Measurements from ENCODE around the gene ANXA2R.
A peak's percentile ranks its signal among the peaks of the same experiment; 100 is the strongest.

The ANXA2R gene

DNA sequence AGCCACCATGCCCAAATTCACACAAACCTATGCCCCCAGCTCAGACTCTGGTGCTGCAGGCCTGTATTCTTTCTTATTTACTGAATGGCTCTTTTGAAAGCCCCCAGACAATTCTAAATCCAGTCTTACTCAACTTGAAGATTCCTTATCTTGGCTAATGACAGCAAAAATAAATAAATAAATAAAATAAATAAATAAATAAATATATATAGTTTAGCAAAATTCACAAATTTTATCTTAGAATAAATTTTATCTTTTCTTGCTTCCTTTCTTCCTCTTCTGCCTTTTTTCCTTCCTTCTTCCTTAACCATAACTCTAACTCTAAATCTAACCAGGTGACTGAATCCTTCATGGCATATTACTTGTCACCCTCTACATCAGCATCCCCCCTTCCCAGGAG is 25.6 kb downstream of the ANXA2R start:
- peaks cover 96% of the 10 kb centered on the region for H3K27me3 Mint-ChIP-seq (ENCODE audit: low read depth, poor library complexity)
- peaks cover 4% of the 10 kb centered on the region for H3K9me3 Mint-ChIP-seq
- H3K27ac Mint-ChIP-seq: no peak overlapping the region
- H3K36me3 Mint-ChIP-seq (ENCODE audit: low read depth): no peaks in the 10 kb centered on the region
- DNase-seq: no peak
- H3K4me1 Mint-ChIP-seq: peaks cover 39% of the 10 kb centered on the region
- TF ChIP-seq CTCF (IDR thresholded peaks at IDR 0.05): no peak
- no peak overlapping the region for H3K4me3 Mint-ChIP-seq

- H3K9me3 Mint-ChIP-seq: peaks cover 7% of the 10 kb centered on the region
- peaks cover 93% of the 10 kb centered on the region for H3K27me3 Mint-ChIP-seq (ENCODE audit: low read depth, poor library complexity)
- H3K36me3 Mint-ChIP-seq (ENCODE audit: low read depth): peaks cover 4% of the 10 kb centered on the region
- no peak for TF ChIP-seq CTCF (IDR thresholded peaks at IDR 0.05)
- peaks cover 21% of the 10 kb centered on the region for H3K4me1 Mint-ChIP-seq
- no peak for DNase-seq
- H3K4me3 Mint-ChIP-seq: no peak overlapping the region
- H3K27ac Mint-ChIP-seq: no peak overlapping the region
Observed at GRCh38 chr5:43010935-43011315, 29.2 kb downstream of the ANXA2R start.

- no peak for TF ChIP-seq CTCF (IDR thresholded peaks at IDR 0.05)
- Mint-ChIP-seq H3K4me1 (peaks cover 21% of the 10 kb centered on the region), H3K27me3 (ENCODE audit: low read depth, poor library complexity) (peaks cover 93% of the 10 kb centered on the region), H3K9me3 (peaks cover 7% of the 10 kb centered on the region), H3K27ac (no peak overlapping the region), H3K36me3 (ENCODE audit: low read depth) (peaks cover 4% of the 10 kb centered on the region), H3K4me3 (peak overlapping the region; percentile 85)
- peak; percentile 85 for DNase-seq
Observed at GRCh38 chr5:43008363-43009153, 31.6 kb downstream of the ANXA2R start.

GRCh38 chr5:43007911-43008362 is 32.2 kb downstream of the ANXA2R start:
- peaks cover 7% of the 10 kb centered on the region for H3K9me3 Mint-ChIP-seq
- TF ChIP-seq CTCF (IDR thresholded peaks at IDR 0.05): no peak
- DNase-seq: peak; percentile 62

GRCh38 chr5:43007246-43007910 is 32.7 kb downstream of the ANXA2R start:
- Mint-ChIP-seq H3K36me3 (ENCODE audit: low read depth) (peaks cover 4% of the 10 kb centered on the region), H3K4me3 (peak overlapping the region; percentile 85), H3K27me3 (ENCODE audit: low read depth, poor library complexity) (peaks cover 96% of the 10 kb centered on the region), H3K4me1 (peaks cover 21% of the 10 kb centered on the region), H3K9me3 (peaks cover 7% of the 10 kb centered on the region), H3K27ac (no peak overlapping the region)
- no peak for TF ChIP-seq CTCF (IDR thresholded peaks at IDR 0.05)
- DNase-seq: peak; percentile 76

More at GRCh38 chr5:43007911-43008362, 32.2 kb downstream of the ANXA2R start:
- H3K36me3 Mint-ChIP-seq (ENCODE audit: low read depth): peaks cover 4% of the 10 kb centered on the region
- peaks cover 96% of the 10 kb centered on the region for H3K27me3 Mint-ChIP-seq (ENCODE audit: low read depth, poor library complexity)
- H3K27ac Mint-ChIP-seq: no peak overlapping the region
- peaks cover 21% of the 10 kb centered on the region for H3K4me1 Mint-ChIP-seq
- H3K4me3 Mint-ChIP-seq: peak overlapping the region; percentile 85

All from nephron progenitor cell (in vitro differentiated cells).